ENCODE measurements around the gene LIPH. TPM values are rescaled to one million over a fixed set of nuclear protein-coding genes. Genes with fewer than 3 reads are reported as not detected.

LIPH gene
- polyA plus RNA-seq, 3 donors: not detected

- Histone ChIP-seq H3K9ac (ENCODE audit: insufficient read depth, low read length, poor library complexity, severe bottlenecking) (no peak overlapping the region), H3K4me3 (replicated peaks in 1 of 3; ENCODE audit: low read depth in 2 of 3, low read length in 3 of 3) (no peak overlapping the region), H3K36me3 (replicated peaks in 1 of 2; ENCODE audit: control insufficient read depth in 1 of 2, insufficient read depth in 2 of 2, low read length in 2 of 2) (no peaks in the 10 kb centered on the region), H3K27ac (ENCODE audit: low read depth in 1 of 2, low read length in 2 of 2) (no peak overlapping the region), H3K9me3 (replicated peaks in 1 of 2; ENCODE audit: control insufficient read depth in 1 of 2, insufficient read depth in 1 of 2, low read length in 2 of 2) (no peaks in the 10 kb centered on the region), H3K27me3 (ENCODE audit: control insufficient read depth in 2 of 2, insufficient read depth in 2 of 2, low read length in 2 of 2) (no peaks in the 10 kb centered on the region), H3K4me2 (replicated peaks; ENCODE audit: extremely low read depth, low read length, poor library complexity, severe bottlenecking) (no peak overlapping the region), H4K20me1 (ENCODE audit: insufficient read depth, low read length) (no peaks in the 10 kb centered on the region), H3K4me1 (ENCODE audit: control insufficient read depth in 1 of 2, insufficient read depth in 2 of 2, low read length in 2 of 2) (peaks cover 4 to 5% of the 10 kb centered on the region in 2 donors), H3K79me2 (ENCODE audit: insufficient read depth, low read length) (no peaks in the 10 kb centered on the region), H2AFZ (ENCODE audit: insufficient read depth, low read depth, low read length, poor library complexity, severe bottlenecking) (no peak overlapping the region)
- no peak for TF ChIP-seq CTCF (IDR thresholded peaks at IDR 0.05)
- Mint-ChIP-seq H3K4me1 (peaks cover 7% of the 10 kb centered on the region), H3K4me3 (no peak overlapping the region), H3K27ac (no peak overlapping the region), H3K36me3 (no peaks in the 10 kb centered on the region), H3K9me3 (peaks cover 0 to 5% (median 0%) of the 10 kb centered on the region in 7 donors), H3K27me3 (ENCODE audit: low read depth in 3 of 3) (peaks cover 0 to 12% (median 1%) of the 10 kb centered on the region in 3 donors)
- intact Hi-C loops (cut with micrococcal nuclease): no loop called here
- 100% methylated on average over 1 of the region's 1 CpG for WGBS (ENCODE audit: insufficient coverage)
- no peak for DNase-seq
Observed at GRCh38 chr3:185503521-185503920, 48.9 kb downstream of the LIPH start.

GRCh38 chr3:185502987-185503386 is 49.4 kb downstream of the LIPH start:
- H4K20me1 ChIP-seq (ENCODE audit: insufficient read depth, low read length): no peaks in the 10 kb centered on the region
- WGBS (ENCODE audit: insufficient coverage): 82% methylated on average over 1 of the region's 3 CpGs
- TF ChIP-seq CTCF (IDR thresholded peaks at IDR 0.05): no peak
- H2AFZ ChIP-seq (ENCODE audit: insufficient read depth, low read depth, low read length, poor library complexity, severe bottlenecking): no peak overlapping the region
- intact Hi-C loops (cut with micrococcal nuclease): no loop called here
- H3K27me3 ChIP-seq (ENCODE audit: control insufficient read depth in 2 of 2, insufficient read depth in 2 of 2, low read length in 2 of 2): no peaks in the 10 kb centered on the region
- no peak overlapping the region for H3K27ac ChIP-seq (ENCODE audit: low read depth in 1 of 2, low read length in 2 of 2)
- H3K79me2 ChIP-seq (ENCODE audit: insufficient read depth, low read length): peaks cover 5% of the 10 kb centered on the region
- H3K9me3 ChIP-seq (replicated peaks in 1 of 2; ENCODE audit: control insufficient read depth in 1 of 2, insufficient read depth in 1 of 2, low read length in 2 of 2): no peaks in the 10 kb centered on the region
- H3K4me3 ChIP-seq (replicated peaks in 1 of 3; ENCODE audit: low read depth in 2 of 3, low read length in 3 of 3): no peak overlapping the region
- no peak for DNase-seq
- Mint-ChIP-seq H3K36me3 (no peaks in the 10 kb centered on the region), H3K27ac (no peak overlapping the region), H3K27me3 (ENCODE audit: low read depth in 3 of 3) (peaks cover 0 to 12% (median 1%) of the 10 kb centered on the region in 3 donors), H3K4me1 (peaks cover 10% of the 10 kb centered on the region), H3K4me3 (no peak overlapping the region), H3K9me3 (peaks cover 0 to 5% (median 0%) of the 10 kb centered on the region in 7 donors)
- peaks cover 7 to 9% of the 10 kb centered on the region in 2 donors for H3K4me1 ChIP-seq (ENCODE audit: control insufficient read depth in 1 of 2, insufficient read depth in 2 of 2, low read length in 2 of 2)
- no peak overlapping the region for H3K4me2 ChIP-seq (replicated peaks; ENCODE audit: extremely low read depth, low read length, poor library complexity, severe bottlenecking)
- H3K36me3 ChIP-seq (replicated peaks in 1 of 2; ENCODE audit: control insufficient read depth in 1 of 2, insufficient read depth in 2 of 2, low read length in 2 of 2): no peaks in the 10 kb centered on the region
- no peak overlapping the region for H3K9ac ChIP-seq (ENCODE audit: insufficient read depth, low read length, poor library complexity, severe bottlenecking)

All from CD14-positive monocyte (primary cell).